Tibial nerve (tissue), 4 donors: Measurements from ENCODE around the gene SLC13A2. TPM values are rescaled to one million over a fixed set of nuclear protein-coding genes. Genes with fewer than 3 reads are reported as not detected.

Experiments used
- DNase-seq, 2 donors: peaks; one replicate each; pipeline ENCODE4 v3.0.0-alpha.2; 2019; ENCODE audit warnings: low spot score in 2 of 2
- H3K27ac ChIP-seq, 4 donors: fragments of 200-600 bp; sonication (generic) in 3 of 4; one replicate each; pipeline ENCODE4 v1.5.1; 2017 to 2019; ENCODE audit warnings: mild to moderate bottlenecking in 1 of 4
- H3K27me3 ChIP-seq, 2 donors: fragments of 200-600 bp; sonication (generic) in 1 of 2; one replicate each; pipeline versions ENCODE4 v1.5.1 to v1.6.0; 2017 to 2019
- H3K36me3 ChIP-seq, 3 donors: fragments of 200-600 bp; sonication (generic); one replicate each; pipeline ENCODE4 v1.5.1; 2018 to 2019
- H3K4me1 ChIP-seq, 4 donors: fragments of 200-600 bp; sonication (generic) in 3 of 4; one replicate each; pipeline ENCODE4 v1.5.1; 2017 to 2019
- H3K4me3 ChIP-seq, 4 donors: fragments of 200-600 bp; sonication (generic) in 3 of 4; one replicate each; pipeline ENCODE4 v1.5.1; 2017 to 2019; ENCODE audit warnings: mild to moderate bottlenecking in 1 of 4, moderate library complexity in 1 of 4
- H3K9me3 ChIP-seq, 4 donors: fragments of 200-600 bp; sonication (generic) in 3 of 4; one replicate each; pipeline ENCODE4 v1.5.1; 2017 to 2019
- EP300 ChIP-seq, 2 donors: sonication (generic); formaldehyde crosslinking; IDR thresholded peaks; one replicate each; pipeline ENCODE4 v1.6.1; 2017; ENCODE audit warnings: antibody characterized with exemption in 2 of 2, mild to moderate bottlenecking in 1 of 2
- POLR2A ChIP-seq, 2 donors: fragments of 450-650 bp; IDR thresholded peaks; one replicate each; pipeline ENCODE4 v1.6.1; 2017; ENCODE audit warnings: antibody characterized with exemption in 2 of 2, mild to moderate bottlenecking in 2 of 2, moderate library complexity in 2 of 2
- WGBS, 2 donors: methylation state at CpG; one replicate each; pipeline ENCODE4 v1.1.5; 2018; 5-methylcytosine and 5-hydroxymethylcytosine counted together
- total RNA-seq, 4 donors: library from RNA; depleted of rRNA; stranded (reverse); fragments of >200 nt; gene quantifications; one replicate each; pipeline ENCODE4 v1.1.0, GENCODE V29; 2016
- TF ChIP-seq, protein P1 (sequence below), 5 experiments: fragments of 200-600 bp in 3 of 5; fragments of 450-650 bp in 2 of 5; sonication (generic) in 3 of 5; IDR thresholded peaks; one replicate each; pipeline ENCODE4 v1.5.1; 2016 to 2019; ENCODE audit warnings: antibody characterized with exemption in 5 of 5, mild to moderate bottlenecking in 3 of 5, moderate library complexity in 2 of 5

SLC13A2 gene
- total RNA-seq, 4 donors from 2014 or later, result not detected

- WGBS, 2 donors, result 91 to 100% methylated on average over 2 of the region's 2 CpGs
- TF ChIP-seq EP300 (IDR thresholded peaks at IDR 0.05) (no peak), POLR2A (IDR thresholded peaks at IDR 0.05) (no peak)
- TF ChIP-seq, protein P1, sequence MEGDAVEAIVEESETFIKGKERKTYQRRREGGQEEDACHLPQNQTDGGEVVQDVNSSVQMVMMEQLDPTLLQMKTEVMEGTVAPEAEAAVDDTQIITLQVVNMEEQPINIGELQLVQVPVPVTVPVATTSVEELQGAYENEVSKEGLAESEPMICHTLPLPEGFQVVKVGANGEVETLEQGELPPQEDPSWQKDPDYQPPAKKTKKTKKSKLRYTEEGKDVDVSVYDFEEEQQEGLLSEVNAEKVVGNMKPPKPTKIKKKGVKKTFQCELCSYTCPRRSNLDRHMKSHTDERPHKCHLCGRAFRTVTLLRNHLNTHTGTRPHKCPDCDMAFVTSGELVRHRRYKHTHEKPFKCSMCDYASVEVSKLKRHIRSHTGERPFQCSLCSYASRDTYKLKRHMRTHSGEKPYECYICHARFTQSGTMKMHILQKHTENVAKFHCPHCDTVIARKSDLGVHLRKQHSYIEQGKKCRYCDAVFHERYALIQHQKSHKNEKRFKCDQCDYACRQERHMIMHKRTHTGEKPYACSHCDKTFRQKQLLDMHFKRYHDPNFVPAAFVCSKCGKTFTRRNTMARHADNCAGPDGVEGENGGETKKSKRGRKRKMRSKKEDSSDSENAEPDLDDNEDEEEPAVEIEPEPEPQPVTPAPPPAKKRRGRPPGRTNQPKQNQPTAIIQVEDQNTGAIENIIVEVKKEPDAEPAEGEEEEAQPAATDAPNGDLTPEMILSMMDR (IDR thresholded peaks at IDR 0.05), result no peak
- H3K4me3 ChIP-seq, result no peak overlapping the region
- H3K36me3 ChIP-seq, result no peaks in the 10 kb centered on the region
- H3K27me3 ChIP-seq, result no peaks in the 10 kb centered on the region
- no peak for DNase-seq
- no peak overlapping the region for H3K27ac ChIP-seq
- no peaks in the 10 kb centered on the region for H3K4me1 ChIP-seq
- H3K9me3 ChIP-seq, result no peaks in the 10 kb centered on the region
These were observed 54.4 kb downstream of the SLC13A2 start for GRCh38 chr17:28527859-28528258.

DNA sequence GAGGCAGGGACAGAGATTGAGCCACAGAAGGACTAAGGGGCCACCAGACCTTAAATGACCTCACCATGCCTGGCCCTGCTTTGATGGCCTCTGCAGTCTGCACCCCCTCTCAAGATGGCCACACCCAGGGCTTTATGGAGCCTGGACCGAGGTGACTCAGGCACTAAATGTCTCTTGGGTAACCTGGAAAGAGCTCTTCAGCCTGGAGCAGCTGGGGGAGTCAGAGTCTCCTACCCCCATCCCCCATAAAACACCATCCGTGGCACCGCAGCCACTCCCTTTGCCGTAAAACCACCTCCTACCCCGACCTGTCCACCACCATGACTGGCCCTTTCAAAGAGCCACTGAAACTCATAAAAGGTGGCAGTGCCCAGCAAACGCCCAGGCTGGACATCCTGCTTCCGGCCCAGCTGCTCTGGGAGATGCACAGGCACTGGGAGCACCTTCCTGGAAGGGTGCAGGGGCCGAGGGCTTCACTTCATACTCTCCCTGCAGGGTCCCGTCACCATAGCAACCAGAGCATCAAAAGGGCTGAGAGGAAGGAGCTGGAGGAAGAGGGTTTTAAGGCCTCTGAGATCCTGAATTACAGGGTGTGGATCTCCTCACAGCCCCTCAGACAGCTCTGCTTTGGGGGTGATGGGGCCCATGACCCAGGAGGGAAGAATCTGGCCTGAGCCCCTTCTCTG is 55.0 kb downstream of the SLC13A2 start:
- DNase-seq, result no peak
- WGBS, 2 donors, result 66 to 67% methylated on average over 9 of the region's 9 CpGs
- no peak overlapping the region for H3K27ac ChIP-seq
- H3K4me1 ChIP-seq, result no peaks in the 10 kb centered on the region
- H3K4me3 ChIP-seq, result no peak overlapping the region
- TF ChIP-seq POLR2A (IDR thresholded peaks at IDR 0.05) (no peak), EP300 (IDR thresholded peaks at IDR 0.05) (no peak)
- TF ChIP-seq, protein P1 (IDR thresholded peaks at IDR 0.05), result no peak
- no peaks in the 10 kb centered on the region for H3K36me3 ChIP-seq
- H3K27me3 ChIP-seq, result no peaks in the 10 kb centered on the region
- H3K9me3 ChIP-seq, result no peaks in the 10 kb centered on the region

DNA sequence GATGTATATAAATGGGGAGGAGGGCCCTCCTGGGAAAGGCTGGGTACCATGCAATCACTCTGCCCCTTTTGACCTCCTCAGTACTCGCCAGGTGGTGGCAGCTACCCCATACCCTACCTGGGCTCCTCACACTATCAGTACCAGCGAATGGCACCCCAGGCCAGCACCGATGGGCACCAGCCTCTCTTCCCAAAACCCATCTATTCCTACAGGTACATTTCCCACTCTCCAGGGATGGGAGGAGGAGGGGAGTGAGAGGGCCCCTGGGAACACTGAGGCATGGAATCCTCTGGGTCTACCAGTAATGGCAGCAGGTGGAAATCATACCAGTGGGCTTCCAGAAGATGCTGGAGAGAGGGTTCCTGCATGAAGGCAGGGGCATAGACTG is 55.6 kb downstream of the SLC13A2 start:
- H3K4me1 ChIP-seq, result no peaks in the 10 kb centered on the region
- no peak for DNase-seq
- WGBS, 2 donors, result 87 to 88% methylated on average over 3 of the region's 3 CpGs
- no peak overlapping the region for H3K27ac ChIP-seq
- no peaks in the 10 kb centered on the region for H3K27me3 ChIP-seq
- no peak for TF ChIP-seq POLR2A (IDR thresholded peaks at IDR 0.05)
- TF ChIP-seq EP300 (IDR thresholded peaks at IDR 0.05), result no peak
- TF ChIP-seq, protein P1 (IDR thresholded peaks at IDR 0.05), result no peak
- H3K4me3 ChIP-seq, result no peak overlapping the region
- H3K36me3 ChIP-seq, result no peaks in the 10 kb centered on the region
- no peaks in the 10 kb centered on the region for H3K9me3 ChIP-seq

DNA sequence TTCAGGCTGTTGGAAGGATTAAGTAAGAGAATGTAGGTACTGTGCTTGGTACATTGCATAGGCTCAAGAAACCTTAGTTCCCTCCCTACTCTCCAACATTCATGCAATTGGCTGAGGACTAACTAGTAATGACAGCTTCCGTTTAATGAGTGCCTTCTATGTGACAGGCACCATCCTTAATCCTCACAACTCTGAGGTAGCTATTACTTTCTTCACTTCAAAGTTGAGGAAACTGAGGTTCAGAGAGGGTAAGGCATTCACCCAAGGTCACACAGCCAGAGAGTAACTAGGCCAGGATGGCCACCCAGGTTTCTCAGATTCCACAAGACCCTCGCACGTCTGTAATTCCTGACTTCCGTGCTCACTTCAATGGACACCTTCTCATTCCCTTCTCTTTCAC is 56.8 kb downstream of the SLC13A2 start:
- Histone ChIP-seq H3K27ac (no peak overlapping the region), H3K4me1 (no peaks in the 10 kb centered on the region), H3K36me3 (no peaks in the 10 kb centered on the region), H3K9me3 (no peaks in the 10 kb centered on the region), H3K4me3 (no peak overlapping the region), H3K27me3 (no peaks in the 10 kb centered on the region)
- DNase-seq, result no peak
- TF ChIP-seq EP300 (IDR thresholded peaks at IDR 0.05), result no peak
- TF ChIP-seq POLR2A (IDR thresholded peaks at IDR 0.05), result no peak
- TF ChIP-seq, protein P1 (IDR thresholded peaks at IDR 0.05), result no peak
- WGBS, 2 donors, result 77 to 84% methylated on average over 4 of the region's 4 CpGs

- TF ChIP-seq, protein P1 (IDR thresholded peaks at IDR 0.05), result no peak
- TF ChIP-seq EP300 (IDR thresholded peaks at IDR 0.05) (no peak), POLR2A (IDR thresholded peaks at IDR 0.05) (no peak)
- Histone ChIP-seq H3K9me3 (no peaks in the 10 kb centered on the region), H3K27me3 (no peaks in the 10 kb centered on the region), H3K4me1 (no peaks in the 10 kb centered on the region), H3K4me3 (no peak overlapping the region), H3K27ac (no peak overlapping the region), H3K36me3 (no peaks in the 10 kb centered on the region)
- WGBS, 2 donors, result 73 to 77% methylated on average over 6 to 7 of the region's 7 CpGs
- no peak for DNase-seq
These were observed 57.5 kb downstream of the SLC13A2 start for GRCh38 chr17:28530926-28531325.
